Inflammatory macrophage (primary cell): ENCODE measurements around the gene CHCHD10.

Experiments used
- DNase-seq, 2 donors: peaks; one replicate each; pipeline ENCODE4 v3.0.0-alpha.2; 2020 to 2022

CHCHD10 gene

DNA sequence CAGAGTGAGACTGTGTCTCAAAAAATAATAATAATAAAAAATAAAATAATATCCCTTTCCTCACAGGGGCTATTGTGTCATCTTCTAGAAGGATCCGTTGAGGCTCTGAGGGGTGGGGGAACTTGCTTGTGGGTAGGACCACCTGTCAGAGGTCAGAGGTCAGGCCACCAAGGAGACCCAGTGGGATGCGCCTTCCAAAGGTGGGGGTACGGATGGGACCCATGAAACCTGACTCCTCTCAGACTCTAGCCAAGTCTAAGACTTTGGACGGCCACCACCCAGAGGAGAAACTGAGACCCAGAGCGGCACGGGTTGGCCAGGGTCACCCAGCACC, 4.5 kb upstream of the CHCHD10 start:
- no peak for DNase-seq

DNA sequence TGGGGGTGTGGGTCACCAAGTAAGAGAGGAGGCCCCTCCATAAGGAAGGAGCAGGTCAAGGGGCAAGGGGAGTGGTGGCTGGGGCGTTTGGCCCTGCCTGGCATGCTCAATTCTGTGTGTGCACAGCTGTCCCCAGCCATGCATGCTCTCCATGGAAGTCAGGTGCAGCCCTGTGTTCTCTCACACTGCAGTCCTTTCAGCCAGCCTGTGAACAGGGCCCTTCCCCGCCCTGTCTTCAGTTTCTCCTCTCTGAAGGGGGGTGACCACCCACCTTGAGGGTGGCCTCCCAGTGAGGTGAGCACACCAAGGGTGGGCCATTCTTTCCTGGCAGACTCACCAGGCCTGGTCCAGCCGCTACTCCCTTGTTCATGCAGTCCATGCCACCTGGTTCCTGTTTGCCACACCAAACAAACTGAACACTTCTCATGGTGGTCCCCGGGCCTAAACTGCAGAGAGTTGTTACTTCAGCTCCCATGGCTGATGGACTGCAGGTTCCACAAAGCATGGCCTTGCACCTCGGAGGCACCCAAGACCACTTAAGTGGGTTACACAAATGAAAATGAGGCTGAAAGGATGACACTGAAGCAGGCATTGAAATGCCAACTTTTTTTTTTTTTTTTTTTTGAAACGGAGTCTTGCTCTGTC, 1.7 kb upstream of the CHCHD10 start:
- DNase-seq, result no peak

DNA sequence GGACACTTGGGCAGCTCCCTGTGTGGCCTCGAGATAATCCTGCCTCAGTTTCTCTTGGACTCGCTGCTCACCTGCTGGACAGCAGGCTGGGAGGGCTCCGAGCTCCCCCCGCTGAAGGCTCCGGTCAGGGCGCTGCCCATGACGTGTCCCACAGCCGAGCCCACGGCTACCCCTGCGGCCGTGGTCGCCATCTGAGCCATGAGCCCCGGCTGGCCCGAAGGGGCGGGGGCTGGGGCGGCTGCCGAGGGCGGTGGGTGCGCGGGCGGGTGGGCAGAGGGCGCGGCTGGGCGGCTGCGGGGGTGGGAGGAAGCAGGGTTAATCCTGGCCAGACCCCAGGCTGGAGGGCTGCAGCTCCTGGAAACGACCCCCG, 484 bp downstream of the CHCHD10 start:
- DNase-seq, result no peak

DNA sequence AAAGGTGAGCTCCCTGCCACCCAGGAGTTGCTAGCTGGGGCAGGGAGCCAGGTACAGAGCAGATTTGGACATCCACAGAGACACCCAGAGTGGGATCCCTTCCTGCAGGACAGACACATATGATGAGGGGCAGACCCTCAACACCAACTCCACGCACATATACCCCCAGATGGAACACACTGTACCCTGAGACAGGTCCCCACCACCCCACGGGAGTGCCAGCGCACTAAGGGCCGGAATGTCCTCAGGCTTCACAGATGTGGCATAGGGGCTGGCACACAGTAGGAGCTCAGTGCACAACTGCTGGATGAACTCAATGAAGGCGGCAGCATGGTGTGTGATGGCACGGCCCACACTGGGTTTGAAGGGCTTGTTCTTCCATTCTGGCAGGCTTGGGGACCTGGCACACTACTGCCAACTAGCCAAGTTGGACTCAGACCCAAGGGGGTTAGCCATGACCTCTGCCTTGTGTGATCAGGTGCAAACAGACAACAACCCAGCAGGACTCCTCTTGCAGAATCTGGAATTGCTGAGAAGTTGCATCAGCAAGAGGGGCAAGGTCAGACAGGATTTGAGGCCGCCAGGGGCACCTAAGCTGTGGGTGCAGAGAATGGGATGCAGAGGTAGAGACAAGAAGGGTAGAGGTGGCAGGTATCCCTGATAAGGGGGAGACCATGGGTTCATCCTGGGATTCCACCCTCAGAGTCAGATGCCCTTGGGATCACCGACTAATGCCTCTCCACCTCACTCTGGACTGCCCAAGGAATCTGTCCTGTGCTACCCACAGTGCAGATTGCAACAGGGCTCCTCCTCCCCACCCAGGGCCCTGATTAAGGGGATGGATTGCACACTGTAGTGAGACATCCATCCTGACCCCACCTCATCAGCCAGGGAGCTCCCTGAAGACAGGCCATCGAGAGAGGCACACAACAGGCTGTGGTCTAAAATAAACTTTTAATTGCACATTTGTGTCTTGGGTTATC, 2.6 kb downstream of the CHCHD10 start:
- no peak for DNase-seq

DNA sequence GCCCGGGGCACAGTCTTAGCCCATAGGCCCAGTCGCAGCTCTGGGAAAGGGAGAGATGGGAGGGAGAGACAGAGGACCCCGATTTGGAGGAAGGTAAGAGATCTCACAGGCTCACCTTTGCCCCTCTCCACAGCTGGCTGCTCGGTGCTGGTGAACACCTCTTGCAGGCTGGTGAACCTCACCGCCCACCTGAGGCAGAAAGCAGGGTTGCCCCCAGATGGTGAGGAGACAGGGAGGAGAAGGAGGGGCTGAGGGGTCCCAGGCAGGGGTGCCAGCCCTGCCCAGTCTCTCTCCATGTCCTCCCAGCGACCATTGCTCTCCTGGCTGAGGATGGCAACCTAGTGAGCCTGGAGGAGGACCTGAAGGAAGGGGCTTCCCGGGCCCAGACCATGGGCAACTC, 3.8 kb downstream of the CHCHD10 start:
- DNase-seq, result no peak

DNA sequence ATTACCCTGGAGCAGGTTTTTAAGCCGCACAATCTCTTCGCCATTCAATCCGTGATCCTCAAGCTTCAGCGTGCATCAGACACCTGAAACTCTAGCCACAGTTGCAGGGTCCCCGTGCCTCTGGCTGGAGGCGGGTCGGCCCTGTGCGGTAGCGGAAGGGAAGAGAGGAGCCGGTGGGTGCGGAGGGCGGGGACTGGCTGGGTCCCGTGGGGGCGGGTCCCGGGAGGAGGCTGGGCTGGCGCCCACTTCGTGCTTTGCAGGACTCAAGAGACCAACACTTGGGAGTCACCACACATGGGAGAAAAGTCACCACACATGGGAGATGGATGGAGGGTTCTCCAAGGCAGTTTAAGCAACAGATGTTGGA, 4.2 kb downstream of the CHCHD10 start:
- DNase-seq, result peak in 1 of 2 donors; percentile 28

DNA sequence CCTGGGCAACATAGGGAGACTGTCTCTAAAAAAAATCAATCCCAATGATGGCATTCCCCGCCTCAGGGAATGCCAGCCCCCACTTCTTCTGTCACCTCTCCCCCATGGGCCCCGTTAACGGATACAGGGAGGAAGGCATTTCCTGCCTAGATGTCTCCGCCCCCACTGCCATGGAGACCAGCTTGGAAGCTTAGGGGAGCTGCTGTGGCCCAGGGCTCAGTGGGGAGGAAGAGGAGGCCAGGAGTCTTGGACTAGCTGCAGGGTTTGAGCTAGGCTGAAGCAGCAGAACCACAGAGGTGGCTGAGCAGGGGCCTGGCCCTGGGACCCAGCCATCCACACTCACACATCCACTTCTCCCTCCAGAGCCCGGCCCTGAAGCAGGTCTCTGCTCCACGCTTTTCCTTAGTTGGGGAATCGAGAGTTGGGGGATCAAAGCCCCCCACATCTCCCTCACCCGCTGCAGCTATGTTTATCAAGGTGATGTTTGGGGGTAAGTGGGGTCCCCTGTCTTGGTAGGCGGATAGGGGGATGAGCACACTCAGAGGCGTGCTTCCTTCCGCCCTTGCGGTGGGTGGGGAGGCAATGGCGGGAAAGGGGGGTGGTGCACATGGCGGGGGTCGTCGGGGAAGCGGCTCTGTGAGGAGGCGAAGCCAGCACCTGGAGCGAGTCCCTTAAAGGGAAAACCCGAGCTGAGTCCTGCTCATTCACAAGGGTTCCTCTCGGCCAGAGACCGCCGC, 4.8 kb downstream of the CHCHD10 start, which contains the start of gene C22orf15:
C22orf15 (plus strand) TSS at position 149 of the 737 bp plus-strand sequence; CDS start at position 466, 317 bp downstream.
- DNase-seq, result no peak

DNA sequence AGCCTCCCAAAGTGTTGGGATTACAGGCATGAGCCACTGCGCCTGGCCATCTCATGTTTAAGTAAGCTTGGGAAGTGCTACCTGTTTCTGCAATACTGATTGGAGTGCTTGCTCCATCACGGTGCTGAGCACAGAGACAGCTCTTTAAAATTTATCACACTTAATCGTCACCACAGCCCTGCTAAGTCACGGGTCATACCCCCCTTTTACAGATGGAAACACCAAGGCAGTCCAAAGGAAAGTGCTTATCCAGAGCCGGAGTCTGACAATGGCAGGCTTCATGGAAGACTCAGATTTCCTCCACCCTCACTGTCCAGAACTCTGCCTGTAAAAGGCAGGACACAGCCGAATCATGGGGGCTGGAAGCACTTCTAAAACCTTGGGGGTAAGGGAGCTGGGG, 7.7 kb downstream of the CHCHD10 start:
- DNase-seq, result no peak

DNA sequence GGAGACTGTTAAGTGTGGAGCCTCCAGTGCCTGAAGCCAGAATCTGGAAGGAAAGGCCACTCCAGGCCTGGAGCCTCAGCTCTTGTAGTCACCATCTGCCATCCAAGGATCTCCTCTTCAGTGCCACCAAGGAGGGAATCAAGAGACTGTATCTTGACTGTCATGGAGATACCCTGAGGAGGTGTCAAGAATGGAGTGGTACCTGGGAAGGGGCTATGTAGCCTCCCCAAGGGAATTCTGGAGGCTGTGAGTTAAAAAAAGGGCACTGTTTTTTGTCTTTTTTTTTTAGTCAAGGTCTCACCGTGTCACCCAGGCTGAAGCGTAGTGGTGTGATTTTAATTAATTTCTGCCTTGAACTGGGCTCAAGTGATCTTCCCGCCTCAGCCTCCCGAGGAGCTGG, 8.2 kb downstream of the CHCHD10 start:
- no peak for DNase-seq

DNA sequence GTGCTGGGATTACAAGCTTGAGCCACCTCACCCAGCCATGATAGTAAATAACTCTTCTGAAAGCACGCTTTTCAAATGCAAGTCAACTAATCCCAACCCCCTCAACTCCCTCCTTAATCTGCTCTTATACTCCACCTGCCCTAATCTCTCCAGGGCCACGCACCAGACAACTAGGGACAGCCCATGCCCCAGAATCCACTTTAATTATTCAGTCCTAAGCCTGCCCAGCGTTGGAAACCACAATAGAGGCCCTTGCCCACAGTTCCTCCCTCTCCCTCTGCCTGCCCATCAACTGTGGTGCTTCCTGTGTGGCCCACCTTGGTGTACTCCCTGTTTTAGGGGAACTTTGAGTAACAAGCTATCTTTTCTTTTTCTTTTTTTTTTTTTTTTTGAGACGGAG, 10.9 kb downstream of the CHCHD10 start:
- DNase-seq, result no peak

DNA sequence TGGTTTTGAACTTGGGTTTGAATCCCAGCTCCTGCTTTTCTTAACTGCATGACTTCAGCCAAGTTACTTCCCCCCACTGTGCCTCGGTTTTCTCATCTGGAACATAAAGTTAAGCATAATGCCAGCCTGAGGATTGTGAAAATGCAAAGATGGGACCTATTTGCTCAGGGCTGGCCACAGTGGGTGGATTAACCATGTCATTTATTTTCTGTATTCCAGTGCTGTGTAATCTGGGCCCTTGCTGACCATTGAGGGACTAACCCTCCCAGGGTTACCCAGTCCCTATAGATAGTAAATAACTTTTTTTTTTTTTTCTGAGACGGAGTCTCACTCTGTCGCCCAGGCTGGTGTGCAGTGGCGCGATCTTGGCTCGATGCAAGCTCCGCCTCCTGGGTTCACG, 12.1 kb downstream of the CHCHD10 start:
- no peak for DNase-seq

DNA sequence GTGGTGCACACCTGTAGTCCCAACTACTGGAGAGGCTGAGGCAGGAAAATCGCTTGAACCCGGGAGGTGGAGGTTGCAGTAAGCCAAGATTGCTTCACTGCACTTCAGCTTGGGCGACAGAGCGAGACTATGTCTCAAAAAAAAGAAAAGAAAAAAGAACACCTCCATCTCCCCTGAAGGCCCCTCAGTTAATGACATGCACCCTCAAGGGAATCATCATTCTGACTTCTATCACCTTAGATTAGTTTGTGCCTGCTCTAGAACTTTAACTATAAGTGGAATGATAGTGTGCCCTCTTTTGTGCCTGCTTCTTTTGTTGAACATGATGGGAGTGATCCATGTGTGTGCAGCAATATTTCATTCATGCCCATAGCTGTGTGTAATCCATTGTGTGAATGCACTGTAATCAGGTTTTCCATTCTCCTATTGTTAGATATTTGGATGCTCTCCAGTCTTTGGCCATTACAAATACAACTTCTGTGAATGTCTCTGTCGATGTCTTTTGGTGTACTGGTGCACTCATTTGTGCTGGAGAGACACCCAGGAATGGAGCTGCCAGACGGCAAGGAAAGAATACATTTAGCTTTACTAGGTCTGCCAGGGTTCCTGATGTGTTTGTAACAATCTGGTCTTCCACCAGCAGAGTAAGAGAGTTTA, 12.7 kb downstream of the CHCHD10 start:
- no peak for DNase-seq

DNA sequence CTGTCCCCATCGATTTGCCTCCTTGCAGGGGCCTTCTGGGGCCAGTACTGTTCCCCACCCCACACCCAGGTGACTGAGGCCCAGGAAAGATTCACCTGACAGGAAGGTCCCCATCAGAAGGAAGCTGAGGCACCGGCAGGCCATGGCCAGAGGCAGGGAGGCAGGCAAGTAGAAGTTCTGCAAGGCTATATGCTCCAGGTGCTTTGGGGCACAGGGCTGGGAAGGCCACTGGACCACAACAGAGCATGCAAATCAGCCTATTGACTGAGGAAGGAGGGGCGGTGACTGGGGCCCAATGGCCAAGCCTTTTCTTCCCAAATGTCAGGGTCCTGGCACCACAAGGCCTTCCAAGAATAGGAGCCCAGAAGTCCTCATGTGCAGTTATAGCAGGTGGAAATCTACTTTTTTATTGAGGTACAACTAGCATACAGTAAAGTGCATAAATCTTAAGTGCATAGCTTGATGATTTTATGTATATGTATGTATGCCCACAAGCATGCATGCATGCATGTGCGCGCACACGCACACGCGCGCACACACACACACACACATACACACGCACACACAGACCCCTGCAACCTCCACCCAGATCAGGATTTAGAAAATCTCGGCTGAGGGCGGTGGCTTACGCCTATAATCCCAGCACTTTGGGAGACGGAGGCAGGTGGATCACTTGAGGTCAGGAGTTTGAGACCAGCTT, 13.4 kb downstream of the CHCHD10 start, which contains the start of gene VPREB3:
VPREB3 (minus strand) TSS at position 206 of the 700 bp plus-strand sequence; CDS start at position 144, 62 bp downstream.
- no peak for DNase-seq

DNA sequence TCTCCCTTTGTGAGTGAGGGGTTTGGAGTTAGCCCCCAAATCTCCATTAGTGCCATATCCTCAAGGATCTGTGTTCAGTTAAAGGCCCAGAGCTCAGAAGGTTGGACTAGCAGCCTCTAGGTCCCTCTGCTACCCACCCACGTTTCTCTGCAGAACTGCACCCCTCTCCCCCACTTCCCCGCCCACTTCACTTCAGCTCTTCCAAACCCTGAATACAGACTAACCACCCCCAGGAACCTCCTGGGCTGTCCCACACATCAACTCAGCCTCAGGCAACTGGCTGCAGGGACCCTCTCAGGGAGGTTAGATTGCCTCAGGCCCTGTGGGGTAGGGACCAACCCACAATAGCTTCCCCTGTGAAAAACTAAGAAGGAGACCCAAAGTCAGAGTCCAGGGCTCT, 14.4 kb downstream of the CHCHD10 start:
- peak in 1 of 2 donors; percentile 17 for DNase-seq

DNA sequence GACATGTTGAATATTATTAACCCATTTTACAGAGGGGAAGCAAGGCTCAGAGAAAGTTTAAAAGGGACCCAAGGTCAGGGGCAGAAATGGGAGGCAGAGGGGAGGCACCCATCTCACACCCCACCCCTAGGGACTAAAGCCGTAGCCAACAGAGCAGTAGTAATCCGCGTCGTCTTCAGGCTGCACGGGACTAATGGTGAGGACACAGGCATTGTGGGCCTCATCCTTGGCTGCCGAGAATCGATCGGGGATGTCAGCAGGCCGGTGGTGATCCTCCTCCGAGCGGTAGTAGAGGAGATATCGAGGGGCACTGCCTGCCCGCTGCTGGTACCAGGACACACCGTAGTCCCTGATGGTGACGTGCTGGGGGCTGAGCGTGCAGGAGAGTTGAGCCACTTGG, 15.0 kb downstream of the CHCHD10 start:
- no peak for DNase-seq

DNA sequence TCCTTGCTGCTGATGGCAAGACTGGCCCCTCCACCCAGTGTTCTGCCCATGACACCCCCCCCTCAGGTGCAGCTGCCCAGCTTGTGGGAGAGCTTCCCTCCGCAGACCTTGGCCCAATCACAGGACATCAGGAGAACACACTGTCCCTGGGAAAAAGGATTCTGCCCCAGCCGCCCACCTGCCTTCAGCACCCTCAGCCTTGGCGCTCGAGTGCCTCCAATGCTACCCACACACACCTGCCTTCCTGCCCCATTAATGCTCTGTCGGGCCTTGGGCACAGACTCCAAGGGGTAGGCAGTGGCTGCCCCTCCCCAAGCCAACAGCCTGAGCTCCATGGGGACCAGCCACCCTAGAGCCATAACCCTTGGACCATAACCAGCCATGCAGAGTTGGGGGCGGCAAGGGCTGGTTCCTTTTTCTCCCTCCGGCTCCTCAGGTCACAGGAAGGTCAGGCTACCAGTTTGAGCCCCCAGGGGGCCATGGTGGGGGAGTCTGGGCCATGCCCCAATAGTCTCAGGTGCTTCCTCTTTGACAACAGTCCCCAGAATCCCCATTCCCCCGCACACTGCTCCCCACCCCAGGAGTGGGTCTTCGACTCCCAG, 15.6 kb downstream of the CHCHD10 start:
- DNase-seq, result no peak

DNA sequence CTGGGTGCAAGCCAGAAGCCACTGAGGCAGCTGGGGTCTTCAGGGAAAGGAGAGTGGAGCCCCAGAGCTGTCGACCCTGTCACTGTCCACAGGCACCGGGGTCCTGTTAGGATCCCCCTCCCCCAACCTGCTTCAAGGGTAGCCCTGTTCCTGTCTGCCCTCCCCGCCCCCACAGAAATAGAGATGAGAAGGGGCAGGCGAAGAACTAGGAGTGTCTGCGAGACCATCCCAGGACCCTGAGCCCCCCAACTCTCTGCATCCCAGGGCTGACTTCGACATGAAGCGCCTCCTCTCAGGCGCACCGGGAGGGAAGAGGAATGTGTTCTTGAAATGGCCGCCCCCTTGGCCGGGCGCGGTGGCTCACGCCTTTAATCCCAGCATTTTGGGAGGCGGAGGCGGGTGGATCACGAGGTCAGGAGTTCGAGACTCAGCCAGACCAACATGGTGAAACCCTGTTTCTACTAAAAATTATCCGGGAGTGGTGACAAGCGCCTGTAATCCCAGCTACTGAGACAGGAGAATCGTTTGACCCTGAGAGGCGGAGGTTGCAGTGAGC, 16.3 kb downstream of the CHCHD10 start:
- no peak for DNase-seq

DNA sequence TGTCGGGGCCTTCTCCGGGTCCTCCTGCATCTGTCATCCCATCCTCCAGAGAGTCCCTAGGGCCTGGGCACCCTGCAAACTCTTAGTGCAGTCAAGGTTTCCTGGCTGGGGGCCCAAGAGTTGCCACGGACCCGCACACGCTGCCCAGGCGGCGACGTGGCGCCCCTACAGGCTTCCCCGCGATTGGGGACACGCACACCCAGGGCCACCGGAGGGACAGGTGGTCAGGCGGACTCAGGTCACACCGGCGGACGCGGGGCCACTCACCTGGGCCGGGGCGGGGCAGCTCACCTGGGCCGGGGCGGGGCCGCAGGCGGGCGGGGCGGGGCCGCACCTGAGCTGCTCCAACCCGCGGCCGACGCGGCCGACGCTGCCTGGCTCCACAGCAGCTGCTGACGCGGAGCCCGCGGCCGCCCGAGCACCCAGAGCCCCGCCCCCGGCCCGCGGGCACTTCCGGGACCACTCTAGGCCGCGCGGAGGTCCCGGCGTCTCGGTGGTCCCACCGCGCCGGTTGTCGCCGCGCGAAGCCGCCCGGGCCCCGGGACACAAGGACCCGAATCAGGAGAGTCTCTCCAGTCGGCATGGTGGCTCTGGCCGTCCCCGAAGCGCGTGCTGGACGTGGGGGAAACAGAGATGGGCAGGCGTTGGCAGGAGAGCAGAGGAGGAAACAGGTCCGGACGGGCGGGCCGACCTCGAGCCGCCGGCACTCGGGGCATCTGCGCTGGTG, 16.9 kb downstream of the CHCHD10 start, which contains the start of gene ZNF70:
ZNF70 (minus strand) TSS at position 399 of the 727 bp plus-strand sequence. CDS start 5,972 bp downstream, outside the sequence.
- peak; percentile 55 to 82 for DNase-seq

DNA sequence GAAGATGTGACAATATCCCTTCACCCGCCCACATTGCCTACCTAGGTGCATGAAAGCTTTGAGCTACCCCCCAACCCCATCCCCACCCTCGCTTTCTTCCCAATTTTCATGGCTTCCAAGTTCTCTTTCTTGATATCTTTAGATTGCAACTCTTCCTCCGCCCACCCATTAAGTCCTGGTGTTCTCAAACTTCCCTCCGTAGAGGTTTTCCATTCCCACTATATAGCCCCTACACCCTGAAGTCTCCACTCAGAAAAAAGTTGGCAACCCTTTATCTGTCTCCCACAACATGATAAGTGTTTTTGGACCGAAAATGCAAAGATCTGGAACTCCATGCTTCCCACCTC, 17.4 kb downstream of the CHCHD10 start:
- DNase-seq, result no peak

DNA sequence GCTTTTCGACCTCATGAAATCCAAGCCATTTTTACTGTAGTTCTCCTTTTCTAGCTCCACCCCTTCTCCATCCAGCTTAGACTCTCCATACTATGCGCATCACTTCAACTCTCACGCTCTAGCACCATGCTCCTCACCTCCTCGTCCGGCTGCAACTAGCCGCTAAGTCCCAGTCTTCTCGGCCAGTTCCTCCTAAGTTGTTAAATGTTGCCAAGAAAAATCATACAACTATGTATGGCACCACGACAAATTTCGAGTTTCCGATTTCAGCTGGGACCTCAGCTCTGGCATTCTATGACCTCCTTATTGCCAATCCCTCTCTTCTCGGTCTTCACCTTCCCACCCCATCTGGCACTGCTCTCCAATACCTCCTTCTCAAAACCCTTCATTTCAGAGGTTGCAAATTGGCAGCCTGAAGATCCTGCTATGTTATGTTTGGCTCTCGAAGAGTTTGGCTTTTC, 17.9 kb downstream of the CHCHD10 start:
- DNase-seq, result no peak
